ENCODE results near the gene ESYT1. TPM values are rescaled to one million over a fixed set of nuclear protein-coding genes. Genes with fewer than 3 reads are reported as not detected.
"Not testable (repeated sequence)": the region's sequence is repeated elsewhere in the genome, so short reads cannot be mapped to it uniquely, and the experiment has no call there.

Gene ESYT1
- total and polyA plus RNA-seq, 3 experiments from 2014 or later: 185 to 374 (median 191) TPM

GRCh38 chr12:56152756-56153677 lies 24.9 kb downstream of the ESYT1 start:
- no peak for DNase-seq
- Histone ChIP-seq H3K27me3 (ENCODE audit: insufficient read depth, low read length, poor library complexity, severe bottlenecking) (no peaks in the 10 kb centered on the region), H3K9me3 (ENCODE audit: low read length) (no peaks in the 10 kb centered on the region), H3K4me3 (ENCODE audit: low read length) (peak overlapping the region; percentile 60), H3K36me3 (ENCODE audit: insufficient read depth, low read length) (no peaks in the 10 kb centered on the region), H3K4me1 (ENCODE audit: insufficient read depth, low read length) (peaks cover 30% of the 10 kb centered on the region), H3K27ac (ENCODE audit: low read depth, low read length) (peak overlapping the region; percentile 80)
- ChIA-PET CTCF (interaction anchor here (1.5 kb wide), 1 partner anchor 35 kb away, joined by 7 read pairs; the partner anchor contains the start of gene ZC3H10), POLR2A (interaction anchor here (1.6 kb wide), 1 partner anchor 35 kb away, joined by 14 read pairs; the partner anchor contains the start of genes RPL41 and ZC3H10)
- H3K9me3 Mint-ChIP-seq: no peaks in the 10 kb centered on the region
- peak overlapping the region; percentile 89 to 98 (median 91) for H3K4me3 Mint-ChIP-seq
- H3K27me3 Mint-ChIP-seq: no peaks in the 10 kb centered on the region
- peaks cover 36 to 41% (median 38%) of the 10 kb centered on the region in 3 donors for H3K4me1 Mint-ChIP-seq
- H3K36me3 Mint-ChIP-seq: peaks cover 0 to 6% (median 2%) of the 10 kb centered on the region in 3 donors
- H3K27ac Mint-ChIP-seq: peak overlapping the region; percentile 85 to 98 (median 96)

GRCh38 chr12:56153678-56154065 lies 25.6 kb downstream of the ESYT1 start:
- H3K9me3 ChIP-seq (ENCODE audit: low read length): no peaks in the 10 kb centered on the region
- CTCF ChIA-PET: no interaction called here
- peak overlapping the region in 1 of 8 donors; percentile 97 for H3K27ac Mint-ChIP-seq
- H3K27me3 ChIP-seq (ENCODE audit: insufficient read depth, low read length, poor library complexity, severe bottlenecking): no peaks in the 10 kb centered on the region
- peaks cover 30% of the 10 kb centered on the region for H3K4me1 ChIP-seq (ENCODE audit: insufficient read depth, low read length)
- no peaks in the 10 kb centered on the region for H3K27me3 Mint-ChIP-seq
- peaks cover 38 to 41% (median 39%) of the 10 kb centered on the region in 3 donors for H3K4me1 Mint-ChIP-seq
- H3K36me3 Mint-ChIP-seq: peaks cover 0 to 12% (median 3%) of the 10 kb centered on the region in 3 donors
- POLR2A ChIA-PET: no interaction called here
- no peaks in the 10 kb centered on the region for H3K9me3 Mint-ChIP-seq
- no peak for DNase-seq
- H3K4me3 ChIP-seq (ENCODE audit: low read length): no peak overlapping the region
- no peaks in the 10 kb centered on the region for H3K36me3 ChIP-seq (ENCODE audit: insufficient read depth, low read length)
- H3K27ac ChIP-seq (ENCODE audit: low read depth, low read length): peak overlapping the region; percentile 80
- H3K4me3 Mint-ChIP-seq: peak overlapping the region in 5 of 7 donors; percentile 23 to 91 (median 41)

GRCh38 chr12:56154246-56154771 lies 26.2 kb downstream of the ESYT1 start:
- H3K36me3 Mint-ChIP-seq: peaks cover 0 to 19% (median 3%) of the 10 kb centered on the region in 3 donors

GRCh38 chr12:56154818-56155217 lies 26.8 kb downstream of the ESYT1 start:
- CTCF ChIA-PET: interaction anchor here (0.8 to 3.2 kb wide), 5 partner anchors 11 to 36 kb away, joined by 3 to 16 read pairs (median 7); partner anchors contain the start of genes SMARCC2 and ZC3H10
- Histone ChIP-seq H3K9me3 (ENCODE audit: low read length) (no peaks in the 10 kb centered on the region), H3K4me1 (ENCODE audit: insufficient read depth, low read length) (peaks cover 41% of the 10 kb centered on the region), H3K4me3 (ENCODE audit: low read length) (no peak overlapping the region), H3K27me3 (ENCODE audit: insufficient read depth, low read length, poor library complexity, severe bottlenecking) (no peaks in the 10 kb centered on the region), H3K36me3 (ENCODE audit: insufficient read depth, low read length) (peaks cover 5% of the 10 kb centered on the region), H3K27ac (ENCODE audit: low read depth, low read length) (no peak overlapping the region)
- peaks cover 0 to 24% (median 3%) of the 10 kb centered on the region in 3 donors for H3K36me3 Mint-ChIP-seq
- H3K27ac Mint-ChIP-seq: peak overlapping the region in 1 of 8 donors; percentile 97
- peak overlapping the region in 2 of 7 donors; percentile 32 to 79 for H3K4me3 Mint-ChIP-seq
- H3K4me1 Mint-ChIP-seq: peaks cover 47 to 52% (median 50%) of the 10 kb centered on the region in 3 donors
- POLR2A ChIA-PET: no interaction called here
- no peaks in the 10 kb centered on the region for H3K9me3 Mint-ChIP-seq
- DNase-seq: no peak
- no peaks in the 10 kb centered on the region for H3K27me3 Mint-ChIP-seq

More at GRCh38 chr12:56154246-56154771, 26.2 kb downstream of the ESYT1 start:
- Histone ChIP-seq H3K36me3 (ENCODE audit: insufficient read depth, low read length) (peaks cover 2% of the 10 kb centered on the region), H3K27ac (ENCODE audit: low read depth, low read length) (no peak overlapping the region), H3K4me3 (ENCODE audit: low read length) (no peak overlapping the region), H3K9me3 (ENCODE audit: low read length) (no peaks in the 10 kb centered on the region), H3K4me1 (ENCODE audit: insufficient read depth, low read length) (peaks cover 36% of the 10 kb centered on the region), H3K27me3 (ENCODE audit: insufficient read depth, low read length, poor library complexity, severe bottlenecking) (no peaks in the 10 kb centered on the region)
- peak overlapping the region in 2 of 7 donors; percentile 26 to 63 for H3K4me3 Mint-ChIP-seq
- no peak for DNase-seq
- peaks cover 43 to 47% (median 45%) of the 10 kb centered on the region in 3 donors for H3K4me1 Mint-ChIP-seq
- peak overlapping the region in 1 of 8 donors; percentile 97 for H3K27ac Mint-ChIP-seq
- ChIA-PET POLR2A (no interaction called here), CTCF (interaction anchor here (1.4 to 3.2 kb wide), 2 partner anchors 35 kb away, joined by 7 to 16 read pairs; partner anchors contain the start of genes SMARCC2 and ZC3H10)
- H3K27me3 Mint-ChIP-seq: no peaks in the 10 kb centered on the region
- no peaks in the 10 kb centered on the region for H3K9me3 Mint-ChIP-seq

- H3K4me1 ChIP-seq (ENCODE audit: insufficient read depth, low read length): peaks cover 45% of the 10 kb centered on the region
- Mint-ChIP-seq H3K4me1 (peaks cover 49 to 54% (median 54%) of the 10 kb centered on the region in 3 donors), H3K9me3 (no peaks in the 10 kb centered on the region), H3K27me3 (no peaks in the 10 kb centered on the region), H3K4me3 (peak overlapping the region in 5 of 7 donors; percentile 53 to 79 (median 61)), H3K27ac (peak overlapping the region in 2 of 8 donors; percentile 4 to 43), H3K36me3 (peaks cover 0 to 29% (median 4%) of the 10 kb centered on the region in 3 donors)
- no peaks in the 10 kb centered on the region for H3K27me3 ChIP-seq (ENCODE audit: insufficient read depth, low read length, poor library complexity, severe bottlenecking)
- CTCF ChIA-PET: interaction anchor here (0.8 to 3.2 kb wide), 5 partner anchors 10 to 36 kb away, joined by 3 to 16 read pairs (median 7); partner anchors contain the start of genes SMARCC2 and ZC3H10
- no peaks in the 10 kb centered on the region for H3K9me3 ChIP-seq (ENCODE audit: low read length)
- H3K36me3 ChIP-seq (ENCODE audit: insufficient read depth, low read length): peaks cover 11% of the 10 kb centered on the region
- no peak overlapping the region for H3K27ac ChIP-seq (ENCODE audit: low read depth, low read length)
- POLR2A ChIA-PET: no interaction called here
- no peak for DNase-seq
- H3K4me3 ChIP-seq (ENCODE audit: low read length): no peak overlapping the region
Measured at GRCh38 chr12:56155256-56155845, 27.3 kb downstream of the ESYT1 start.

- Histone ChIP-seq H3K4me1 (ENCODE audit: insufficient read depth, low read length) (peaks cover 47% of the 10 kb centered on the region), H3K36me3 (ENCODE audit: insufficient read depth, low read length) (peaks cover 22% of the 10 kb centered on the region)
- Mint-ChIP-seq H3K4me3 (peak overlapping the region; percentile 92 to 100 (median 95)), H3K27ac (peak overlapping the region in 7 of 8 donors; percentile 57 to 100 (median 95)), H3K36me3 (peaks cover 0 to 42% (median 7%) of the 10 kb centered on the region in 3 donors), H3K4me1 (peaks cover 49 to 56% (median 55%) of the 10 kb centered on the region in 3 donors)
- H3K27me3 Mint-ChIP-seq; DNase-seq; H3K4me3 ChIP-seq (ENCODE audit: low read length); H3K9me3 Mint-ChIP-seq; H3K27me3 ChIP-seq (ENCODE audit: insufficient read depth, low read length, poor library complexity, severe bottlenecking); H3K27ac ChIP-seq (ENCODE audit: low read depth, low read length); H3K9me3 ChIP-seq (ENCODE audit: low read length): not testable (repeated sequence)
- ChIA-PET CTCF (interaction anchor here (0.6 to 3.2 kb wide), 3 partner anchors 31 to 196 kb away, joined by 3 to 16 read pairs (median 7); partner anchors contain the start of gene ZC3H10), POLR2A (interaction anchor here (1.1 kb wide), 1 partner anchor 28 kb away, joined by 7 read pairs; the partner anchor contains the start of gene ESYT1)
Measured at GRCh38 chr12:56156464-56157200, 28.6 kb downstream of the ESYT1 start.
